ENCODE measurements around the gene DIAPH1.
A peak's percentile ranks its signal among the peaks of the same experiment; 100 is the strongest.

Gene DIAPH1

GRCh38 chr5:141477815-141478214, 141.0 kb downstream of the DIAPH1 start:
- Histone ChIP-seq H2AFZ (ENCODE audit: low read length) (no peak overlapping the region), H3K27ac (replicated peaks; ENCODE audit: low read length) (no peak overlapping the region), H4K8ac (ENCODE audit: low read depth, low read length) (no peak overlapping the region), H2BK15ac (ENCODE audit: low read length) (no peak overlapping the region), H4K91ac (ENCODE audit: low read depth, low read length, poor library complexity) (no peak overlapping the region), H3K79me1 (ENCODE audit: low read depth, low read length) (peaks cover 14% of the 10 kb centered on the region), H3K4ac (ENCODE audit: low read length) (no peak overlapping the region), H3K9me3 (replicated peaks in 1 of 2; ENCODE audit: control insufficient read depth in 2 of 2, insufficient read depth in 1 of 2, low read depth in 1 of 2, low read length in 2 of 2) (peaks cover 17 to 43% of the 10 kb centered on the region in 2 donors), H2BK5ac (ENCODE audit: low read length) (no peak overlapping the region), H2BK120ac (ENCODE audit: low read depth, low read length) (no peak overlapping the region), H3K18ac (ENCODE audit: low read length) (no peak overlapping the region), H3K4me2 (ENCODE audit: insufficient read depth, low read length, poor library complexity, severe bottlenecking) (no peak overlapping the region), H3K36me3 (replicated peaks in 1 of 2; ENCODE audit: control insufficient read depth in 2 of 2, insufficient read depth in 2 of 2, low read length in 2 of 2) (peaks cover 12 to 37% of the 10 kb centered on the region in 2 donors), H2AK5ac (ENCODE audit: low read depth, low read length) (no peak overlapping the region), H3K4me3 (ENCODE audit: low read length in 2 of 2) (no peak overlapping the region), H2BK12ac (ENCODE audit: low read length) (no peak overlapping the region), H3K4me1 (ENCODE audit: control insufficient read depth in 2 of 2, insufficient read depth in 1 of 2, low read depth in 1 of 2, low read length in 2 of 2) (peaks cover 0 to 9% of the 10 kb centered on the region in 2 donors), H3K23ac (ENCODE audit: low read depth, low read length, poor library complexity) (no peak overlapping the region), H3K9ac (ENCODE audit: low read depth, low read length, poor library complexity) (no peak overlapping the region), H3K27me3 (ENCODE audit: control insufficient read depth in 3 of 3, insufficient read depth in 3 of 3, low read depth in 1 of 3, low read length in 3 of 3) (no peaks in the 10 kb centered on the region), H3K14ac (ENCODE audit: low read length) (no peak overlapping the region)
- no peak for DNase-seq (ENCODE audit: low spot score)
- WGBS, 2 donors (ENCODE audit: extremely low coverage in 2 of 2, insufficient read length in 2 of 2, insufficient replicate concordance in 1 of 2), result no CpG with 5 or more reads among the region's 13 CpGs

- WGBS, 2 donors (ENCODE audit: extremely low coverage in 2 of 2, insufficient read length in 2 of 2, insufficient replicate concordance in 1 of 2), result no CpG with 5 or more reads among the region's 24 CpGs
- H3K4me1 ChIP-seq (ENCODE audit: control insufficient read depth in 2 of 2, insufficient read depth in 1 of 2, low read depth in 1 of 2, low read length in 2 of 2), result peaks cover 0 to 9% of the 10 kb centered on the region in 2 donors
- no peak overlapping the region for H2BK5ac ChIP-seq (ENCODE audit: low read length)
- no peak for DNase-seq (ENCODE audit: low spot score)
- peak overlapping the region; percentile 82 for H2AK5ac ChIP-seq (ENCODE audit: low read depth, low read length)
- peaks cover 17 to 42% of the 10 kb centered on the region in 2 donors for H3K9me3 ChIP-seq (replicated peaks in 1 of 2; ENCODE audit: control insufficient read depth in 2 of 2, insufficient read depth in 1 of 2, low read depth in 1 of 2, low read length in 2 of 2)
- no peak overlapping the region for H3K4ac ChIP-seq (ENCODE audit: low read length)
- H3K23ac ChIP-seq (ENCODE audit: low read depth, low read length, poor library complexity), result peak overlapping the region; percentile 8
- no peak overlapping the region for H2BK15ac ChIP-seq (ENCODE audit: low read length)
- H3K18ac ChIP-seq (ENCODE audit: low read length), result peak overlapping the region; percentile 89
- H4K8ac ChIP-seq (ENCODE audit: low read depth, low read length), result no peak overlapping the region
- H3K9ac ChIP-seq (ENCODE audit: low read depth, low read length, poor library complexity), result peak overlapping the region; percentile 2
- peaks cover 14% of the 10 kb centered on the region for H3K79me1 ChIP-seq (ENCODE audit: low read depth, low read length)
- H4K91ac ChIP-seq (ENCODE audit: low read depth, low read length, poor library complexity), result no peak overlapping the region
- H2BK12ac ChIP-seq (ENCODE audit: low read length), result no peak overlapping the region
- peak overlapping the region in 1 of 2 donors; percentile 84 for H3K4me3 ChIP-seq (ENCODE audit: low read length in 2 of 2)
- H3K14ac ChIP-seq (ENCODE audit: low read length), result no peak overlapping the region
- no peaks in the 10 kb centered on the region for H3K27me3 ChIP-seq (ENCODE audit: control insufficient read depth in 3 of 3, insufficient read depth in 3 of 3, low read depth in 1 of 3, low read length in 3 of 3)
- H3K36me3 ChIP-seq (replicated peaks in 1 of 2; ENCODE audit: control insufficient read depth in 2 of 2, insufficient read depth in 2 of 2, low read length in 2 of 2), result peaks cover 12 to 37% of the 10 kb centered on the region in 2 donors
- no peak overlapping the region for H3K27ac ChIP-seq (replicated peaks; ENCODE audit: low read length)
- H3K4me2 ChIP-seq (ENCODE audit: insufficient read depth, low read length, poor library complexity, severe bottlenecking), result peak overlapping the region; percentile 95
- H2AFZ ChIP-seq (ENCODE audit: low read length), result no peak overlapping the region
- no peak overlapping the region for H2BK120ac ChIP-seq (ENCODE audit: low read depth, low read length)
Measured at GRCh38 chr5:141477044-141477575, 141.7 kb downstream of the DIAPH1 start.

DNA sequence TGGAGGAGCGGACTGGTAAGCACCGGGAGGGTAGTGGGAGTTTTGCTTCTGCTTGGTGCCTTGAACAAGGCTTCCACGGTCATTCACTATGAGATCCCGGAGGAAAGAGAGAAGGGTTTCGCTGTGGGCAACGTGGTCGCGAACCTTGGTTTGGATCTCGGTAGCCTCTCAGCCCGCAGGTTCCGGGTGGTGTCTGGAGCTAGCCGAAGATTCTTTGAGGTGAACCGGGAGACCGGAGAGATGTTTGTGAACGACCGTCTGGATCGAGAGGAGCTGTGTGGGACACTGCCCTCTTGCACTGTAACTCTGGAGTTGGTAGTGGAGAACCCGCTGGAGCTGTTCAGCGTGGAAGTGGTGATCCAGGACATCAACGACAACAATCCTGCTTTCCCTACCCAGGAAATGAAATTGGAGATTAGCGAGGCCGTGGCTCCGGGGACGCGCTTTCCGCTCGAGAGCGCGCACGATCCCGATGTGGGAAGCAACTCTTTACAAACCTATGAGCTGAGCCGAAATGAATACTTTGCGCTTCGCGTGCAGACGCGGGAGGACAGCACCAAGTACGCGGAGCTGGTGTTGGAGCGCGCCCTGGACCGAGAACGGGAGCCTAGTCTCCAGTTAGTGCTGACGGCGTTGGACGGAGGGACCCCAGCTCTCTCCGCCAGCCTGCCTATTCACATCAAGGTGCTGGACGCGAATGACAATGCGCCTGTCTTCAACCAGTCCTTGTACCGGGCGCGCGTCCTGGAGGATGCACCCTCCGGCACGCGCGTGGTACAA, 142.5 kb downstream of the DIAPH1 start:
- Histone ChIP-seq H2BK12ac (ENCODE audit: low read length) (peak overlapping the region; percentile 76), H3K4me1 (ENCODE audit: control insufficient read depth in 2 of 2, insufficient read depth in 1 of 2, low read depth in 1 of 2, low read length in 2 of 2) (peaks cover 0 to 9% of the 10 kb centered on the region in 2 donors), H3K4ac (ENCODE audit: low read length) (no peak overlapping the region), H3K14ac (ENCODE audit: low read length) (peak overlapping the region; percentile 1), H2BK5ac (ENCODE audit: low read length) (peak overlapping the region; percentile 44), H4K91ac (ENCODE audit: low read depth, low read length, poor library complexity) (no peak overlapping the region), H3K36me3 (replicated peaks in 1 of 2; ENCODE audit: control insufficient read depth in 2 of 2, insufficient read depth in 2 of 2, low read length in 2 of 2) (peaks cover 12 to 37% of the 10 kb centered on the region in 2 donors), H3K18ac (ENCODE audit: low read length) (peak overlapping the region; percentile 89), H2AK5ac (ENCODE audit: low read depth, low read length) (peak overlapping the region; percentile 82), H3K79me1 (ENCODE audit: low read depth, low read length) (peaks cover 14% of the 10 kb centered on the region), H3K9ac (ENCODE audit: low read depth, low read length, poor library complexity) (peak overlapping the region; percentile 85), H2BK120ac (ENCODE audit: low read depth, low read length) (no peak overlapping the region), H3K27ac (replicated peaks; ENCODE audit: low read length) (peak overlapping the region; percentile 60), H4K8ac (ENCODE audit: low read depth, low read length) (no peak overlapping the region), H3K4me2 (ENCODE audit: insufficient read depth, low read length, poor library complexity, severe bottlenecking) (peak overlapping the region; percentile 95), H2BK15ac (ENCODE audit: low read length) (no peak overlapping the region), H2AFZ (ENCODE audit: low read length) (peak overlapping the region; percentile 85), H3K27me3 (ENCODE audit: control insufficient read depth in 3 of 3, insufficient read depth in 3 of 3, low read depth in 1 of 3, low read length in 3 of 3) (no peaks in the 10 kb centered on the region), H3K4me3 (ENCODE audit: low read length in 2 of 2) (peak overlapping the region; percentile 44 to 84), H3K9me3 (replicated peaks in 1 of 2; ENCODE audit: control insufficient read depth in 2 of 2, insufficient read depth in 1 of 2, low read depth in 1 of 2, low read length in 2 of 2) (peaks cover 17 to 39% of the 10 kb centered on the region in 2 donors), H3K23ac (ENCODE audit: low read depth, low read length, poor library complexity) (peak overlapping the region; percentile 8)
- DNase-seq (ENCODE audit: low spot score), result no peak
- no CpG with 5 or more reads among the region's 58 CpGs for WGBS, 2 donors (ENCODE audit: extremely low coverage in 2 of 2, insufficient read length in 2 of 2, insufficient replicate concordance in 1 of 2)

DNA sequence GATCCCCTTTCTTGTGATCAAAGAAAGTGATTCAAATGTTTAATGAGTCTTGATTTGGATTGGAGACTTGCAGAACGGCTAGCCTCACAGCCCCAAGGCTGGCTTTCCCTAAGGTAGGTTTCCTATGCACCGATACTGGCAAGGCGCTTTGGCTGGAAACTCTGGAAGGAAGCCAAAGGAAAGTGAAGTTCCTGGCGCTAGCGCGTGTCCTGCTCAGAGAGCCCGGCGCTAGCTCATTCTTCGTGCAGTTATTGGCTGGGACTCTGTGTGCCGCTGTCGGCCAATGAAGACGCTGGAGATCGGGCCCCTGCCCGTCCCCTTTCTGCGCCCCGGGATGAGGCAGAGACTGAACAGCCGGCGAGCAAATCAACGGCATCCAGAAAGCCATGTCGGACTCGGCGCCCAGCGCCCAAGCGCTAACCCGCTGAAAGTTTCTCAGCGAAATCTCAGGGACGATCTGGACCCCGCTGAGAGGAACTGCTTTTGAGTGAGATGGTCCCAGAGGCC, 143.1 kb downstream of the DIAPH1 start, which contains the start of gene PCDHGC3:
Gene PCDHGC3, plus strand, starts transcription at position 342 of the 507 bp plus-strand sequence. Its CDS starts 151 bp downstream, at position 493.
- H3K4me3 ChIP-seq (ENCODE audit: low read length in 2 of 2), result peak within 1 kb of the TSS; percentile 44 to 84

More for the DNA sequence above, 143.1 kb downstream of the DIAPH1 start, which contains the start of gene PCDHGC3:
- Histone ChIP-seq H2BK15ac (ENCODE audit: low read length) (no peak within 1 kb of the TSS), H2AK5ac (ENCODE audit: low read depth, low read length) (peak within 1 kb of the TSS; percentile 82), H3K23ac (ENCODE audit: low read depth, low read length, poor library complexity) (peak within 1 kb of the TSS; percentile 8), H3K27me3 (ENCODE audit: control insufficient read depth in 3 of 3, insufficient read depth in 3 of 3, low read depth in 1 of 3, low read length in 3 of 3) (no peaks in the 10 kb centered on the region), H2BK5ac (ENCODE audit: low read length) (peak within 1 kb of the TSS; percentile 44), H3K36me3 (replicated peaks in 1 of 2; ENCODE audit: control insufficient read depth in 2 of 2, insufficient read depth in 2 of 2, low read length in 2 of 2) (peaks cover 12 to 37% of the 10 kb centered on the region in 2 donors), H3K4me1 (ENCODE audit: control insufficient read depth in 2 of 2, insufficient read depth in 1 of 2, low read depth in 1 of 2, low read length in 2 of 2) (peaks cover 0 to 9% of the 10 kb centered on the region in 2 donors), H2AFZ (ENCODE audit: low read length) (peak within 1 kb of the TSS; percentile 85), H3K4ac (ENCODE audit: low read length) (no peak within 1 kb of the TSS), H3K4me2 (ENCODE audit: insufficient read depth, low read length, poor library complexity, severe bottlenecking) (peak within 1 kb of the TSS; percentile 95), H3K18ac (ENCODE audit: low read length) (peak within 1 kb of the TSS; percentile 89), H3K14ac (ENCODE audit: low read length) (peak within 1 kb of the TSS; percentile 1), H4K8ac (ENCODE audit: low read depth, low read length) (no peak within 1 kb of the TSS), H3K27ac (replicated peaks; ENCODE audit: low read length) (peak within 1 kb of the TSS; percentile 60), H3K9me3 (replicated peaks in 1 of 2; ENCODE audit: control insufficient read depth in 2 of 2, insufficient read depth in 1 of 2, low read depth in 1 of 2, low read length in 2 of 2) (peaks cover 17 to 39% of the 10 kb centered on the region in 2 donors), H2BK120ac (ENCODE audit: low read depth, low read length) (no peak within 1 kb of the TSS), H2BK12ac (ENCODE audit: low read length) (peak within 1 kb of the TSS; percentile 76), H3K9ac (ENCODE audit: low read depth, low read length, poor library complexity) (peak within 1 kb of the TSS; percentile 85), H3K79me1 (ENCODE audit: low read depth, low read length) (peaks cover 14% of the 10 kb centered on the region), H4K91ac (ENCODE audit: low read depth, low read length, poor library complexity) (no peak within 1 kb of the TSS)
- no peak for DNase-seq (ENCODE audit: low spot score)
- WGBS, 2 donors (ENCODE audit: extremely low coverage in 2 of 2, insufficient read length in 2 of 2, insufficient replicate concordance in 1 of 2), result no CpG with 5 or more reads among the region's 28 CpGs
